Sigmoid colon (tissue), 7 donors: ENCODE data around the gene LDB1. TPM values are rescaled to one million over a fixed set of nuclear protein-coding genes. Genes with fewer than 3 reads are reported as not detected.

ENCODE experiments used
- DNase-seq: peaks from one replicate; pipeline ENCODE4 v3.0.0-alpha.2; 2019
- H3K27ac ChIP-seq, 4 donors: fragments of 200-600 bp; sonication (generic); one replicate each; pipeline ENCODE4 v1.5.1; 2016 to 2019; ENCODE audit warnings: mild to moderate bottlenecking in 1 of 4
- H3K27me3 ChIP-seq, 3 donors: fragments of 200-600 bp; sonication (generic); one replicate each; pipeline ENCODE4 v1.5.1; 2019; ENCODE audit warnings: mild to moderate bottlenecking in 1 of 3
- H3K36me3 ChIP-seq, 4 donors: fragments of 200-600 bp; sonication (generic); one replicate each; pipeline ENCODE4 v1.5.1; 2016 to 2019
- H3K4me1 ChIP-seq, 4 donors: fragments of 200-600 bp; sonication (generic); one replicate each; pipeline ENCODE4 v1.5.1; 2017 to 2019
- H3K4me3 ChIP-seq, 4 donors: fragments of 200-600 bp; sonication (generic); one replicate each; pipeline ENCODE4 v1.5.1; 2017 to 2019; ENCODE audit warnings: mild to moderate bottlenecking in 2 of 4, moderate library complexity in 1 of 4
- H3K9me3 ChIP-seq, 4 donors: fragments of 200-600 bp in 3 of 4; sonication (generic) in 3 of 4; one replicate each; pipeline versions ENCODE4 v1.5.1 to v1.6.1; 2013 to 2019
- EP300 ChIP-seq, 4 donors: sonication (generic); formaldehyde crosslinking; IDR thresholded peaks; one replicate each; pipeline ENCODE4 v1.6.1; 2017; ENCODE audit warnings: antibody characterized with exemption in 4 of 4
- POLR2A ChIP-seq, 2 donors: fragments of 450-650 bp; IDR thresholded peaks; one replicate each; pipeline ENCODE4 v1.6.1; 2016; ENCODE audit warnings: antibody characterized with exemption in 2 of 2, mild to moderate bottlenecking in 2 of 2, moderate library complexity in 2 of 2
- POLR2AphosphoS5 ChIP-seq, 4 donors: sonication (generic); formaldehyde crosslinking; IDR thresholded peaks; one replicate each; pipeline ENCODE4 v1.6.1; 2017; ENCODE audit warnings: antibody characterized with exemption in 4 of 4
- WGBS, 2 donors: extraction: QIAGEN DNeasy Blood & Tissue Kit; methylation state at CpG; one replicate each; pipeline ENCODE4 v1.1.7; 2013; 5-methylcytosine and 5-hydroxymethylcytosine counted together
- intact Hi-C: fragments of 100-400 bp; cut with DNase I; formaldehyde crosslinking; loops from one replicate; pipeline ENCODE4 v1.15.1; 2023
- polyA plus RNA-seq, 3 donors: library from polyadenylated mRNA; stranded (reverse); fragments of 200-250 nt; gene quantifications; one replicate each; pipeline ENCODE4 v1.2.3, GENCODE V29; 2013
- total RNA-seq, 4 donors: library from RNA; depleted of rRNA; stranded (reverse); fragments of >200 nt; gene quantifications; one replicate each; pipeline ENCODE4 v1.1.0, GENCODE V29; 2016
- TF ChIP-seq, protein P1 (sequence below), 4 experiments: fragments of 450-650 bp in 3 of 4; fragments of 200-600 bp in 1 of 4; IDR thresholded peaks; one replicate each; pipeline ENCODE4 v1.5.1; 2016 to 2019; ENCODE audit warnings: antibody characterized with exemption in 4 of 4, mild to moderate bottlenecking in 3 of 4, moderate library complexity in 2 of 4
- donor health status: healthy with polysubstance abuse.
- donor health status: Bipolar disorder and iron deficiency.
- donor health status: healthy.

Gene LDB1
- total and polyA plus RNA-seq, 7 donors, result 10.4 to 88.4 (median 62.1) TPM

DNA sequence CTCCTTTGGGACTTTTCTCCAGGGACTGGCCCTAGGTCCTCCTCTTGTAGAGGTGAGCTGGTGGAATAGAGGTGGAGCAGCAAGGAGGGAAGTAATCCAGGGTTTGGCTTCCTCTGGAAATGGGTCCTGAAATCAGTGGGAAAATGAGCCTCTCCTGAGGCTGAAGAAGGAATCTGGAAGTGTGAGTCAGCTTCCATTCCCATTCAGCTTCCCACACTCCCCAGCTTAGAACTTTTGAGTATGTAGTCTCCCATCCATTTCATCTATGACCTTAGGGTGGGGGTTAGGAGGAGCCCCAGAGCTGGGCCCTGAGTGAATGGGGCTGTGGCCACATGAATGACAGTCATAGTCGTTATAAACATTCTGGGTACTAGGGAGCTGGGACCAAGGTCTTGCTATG is 17.7 kb downstream of the LDB1 start:
- no peak for TF ChIP-seq POLR2A (IDR thresholded peaks at IDR 0.05)
- TF ChIP-seq, protein P1, sequence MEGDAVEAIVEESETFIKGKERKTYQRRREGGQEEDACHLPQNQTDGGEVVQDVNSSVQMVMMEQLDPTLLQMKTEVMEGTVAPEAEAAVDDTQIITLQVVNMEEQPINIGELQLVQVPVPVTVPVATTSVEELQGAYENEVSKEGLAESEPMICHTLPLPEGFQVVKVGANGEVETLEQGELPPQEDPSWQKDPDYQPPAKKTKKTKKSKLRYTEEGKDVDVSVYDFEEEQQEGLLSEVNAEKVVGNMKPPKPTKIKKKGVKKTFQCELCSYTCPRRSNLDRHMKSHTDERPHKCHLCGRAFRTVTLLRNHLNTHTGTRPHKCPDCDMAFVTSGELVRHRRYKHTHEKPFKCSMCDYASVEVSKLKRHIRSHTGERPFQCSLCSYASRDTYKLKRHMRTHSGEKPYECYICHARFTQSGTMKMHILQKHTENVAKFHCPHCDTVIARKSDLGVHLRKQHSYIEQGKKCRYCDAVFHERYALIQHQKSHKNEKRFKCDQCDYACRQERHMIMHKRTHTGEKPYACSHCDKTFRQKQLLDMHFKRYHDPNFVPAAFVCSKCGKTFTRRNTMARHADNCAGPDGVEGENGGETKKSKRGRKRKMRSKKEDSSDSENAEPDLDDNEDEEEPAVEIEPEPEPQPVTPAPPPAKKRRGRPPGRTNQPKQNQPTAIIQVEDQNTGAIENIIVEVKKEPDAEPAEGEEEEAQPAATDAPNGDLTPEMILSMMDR (IDR thresholded peaks at IDR 0.05), result no peak
- no peak for TF ChIP-seq POLR2AphosphoS5 (IDR thresholded peaks at IDR 0.05)
- no peak for TF ChIP-seq EP300 (IDR thresholded peaks at IDR 0.05)
- WGBS, 2 donors, result 59 to 77% methylated on average over 1 of the region's 1 CpG
- Histone ChIP-seq H3K27ac (no peak overlapping the region), H3K4me3 (no peak overlapping the region), H3K27me3 (no peaks in the 10 kb centered on the region), H3K9me3 (no peaks in the 10 kb centered on the region), H3K36me3 (peaks cover under 1 to 10% (median 4%) of the 10 kb centered on the region in 4 donors), H3K4me1 (no peaks in the 10 kb centered on the region)
- intact Hi-C loops, result no loop called here
- DNase-seq, result no peak

DNA sequence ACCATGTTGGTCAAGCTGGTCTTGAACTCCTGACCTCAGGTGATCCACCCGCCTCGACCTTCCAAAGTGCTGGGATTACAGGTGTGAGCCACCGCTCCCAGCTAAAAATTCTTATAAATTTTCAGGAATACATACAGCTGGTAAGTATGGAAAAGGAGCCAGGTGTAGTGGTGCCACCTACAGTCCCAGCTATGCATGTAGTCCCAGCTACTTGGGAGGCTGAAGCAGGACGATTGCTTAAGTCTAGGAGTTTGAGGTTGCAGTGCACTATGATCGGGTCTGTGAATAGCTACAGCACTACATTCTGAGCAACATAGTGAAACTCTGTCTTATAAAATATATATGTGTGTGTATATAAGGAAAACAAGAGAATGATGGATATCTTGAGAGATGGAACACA is 19.0 kb downstream of the LDB1 start:
- WGBS, 2 donors, result 76 to 91% methylated on average over 5 of the region's 5 CpGs
- intact Hi-C loops, result no loop called here
- TF ChIP-seq, protein P1 (IDR thresholded peaks at IDR 0.05), result no peak
- no peak for TF ChIP-seq EP300 (IDR thresholded peaks at IDR 0.05)
- TF ChIP-seq POLR2A (IDR thresholded peaks at IDR 0.05), result no peak
- no peak for TF ChIP-seq POLR2AphosphoS5 (IDR thresholded peaks at IDR 0.05)

DNA sequence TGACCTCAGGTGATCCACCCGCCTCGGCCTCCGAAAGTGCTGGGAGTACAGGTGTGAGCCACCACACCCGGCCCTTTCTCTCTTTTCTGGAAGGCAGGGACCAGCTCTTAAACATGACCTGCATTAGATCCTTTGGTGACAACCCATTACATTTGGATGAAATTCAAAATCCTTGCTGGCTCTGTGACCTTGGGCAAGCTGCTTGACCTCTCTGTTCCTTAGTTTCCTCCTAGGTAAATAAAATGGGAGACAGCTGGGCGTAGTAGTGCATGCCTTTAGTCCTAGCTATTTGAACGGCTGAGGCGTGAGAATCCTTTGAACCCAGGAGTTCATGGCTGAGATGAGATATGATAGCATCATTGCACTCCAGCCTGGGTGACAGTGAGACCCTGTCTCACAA is 23.7 kb downstream of the LDB1 start:
- TF ChIP-seq EP300 (IDR thresholded peaks at IDR 0.05) (no peak), POLR2AphosphoS5 (IDR thresholded peaks at IDR 0.05) (no peak), POLR2A (IDR thresholded peaks at IDR 0.05) (no peak)
- TF ChIP-seq, protein P1 (IDR thresholded peaks at IDR 0.05), result no peak
- 94% methylated on average over 7 of the region's 7 CpGs for WGBS, 2 donors
- H3K27me3 ChIP-seq, result no peaks in the 10 kb centered on the region
- no peak for DNase-seq
- H3K36me3 ChIP-seq, result no peaks in the 10 kb centered on the region
- H3K4me1 ChIP-seq, result no peaks in the 10 kb centered on the region
- no peaks in the 10 kb centered on the region for H3K9me3 ChIP-seq
- H3K27ac ChIP-seq, result no peak overlapping the region
- no peak overlapping the region for H3K4me3 ChIP-seq
- intact Hi-C loops, result no loop called here

More for the DNA sequence above, 19.0 kb downstream of the LDB1 start:
- no peaks in the 10 kb centered on the region for H3K4me1 ChIP-seq
- H3K9me3 ChIP-seq, result no peaks in the 10 kb centered on the region
- no peak overlapping the region for H3K4me3 ChIP-seq
- no peak overlapping the region for H3K27ac ChIP-seq
- no peak for DNase-seq
- H3K27me3 ChIP-seq, result no peaks in the 10 kb centered on the region
- no peaks in the 10 kb centered on the region for H3K36me3 ChIP-seq

DNA sequence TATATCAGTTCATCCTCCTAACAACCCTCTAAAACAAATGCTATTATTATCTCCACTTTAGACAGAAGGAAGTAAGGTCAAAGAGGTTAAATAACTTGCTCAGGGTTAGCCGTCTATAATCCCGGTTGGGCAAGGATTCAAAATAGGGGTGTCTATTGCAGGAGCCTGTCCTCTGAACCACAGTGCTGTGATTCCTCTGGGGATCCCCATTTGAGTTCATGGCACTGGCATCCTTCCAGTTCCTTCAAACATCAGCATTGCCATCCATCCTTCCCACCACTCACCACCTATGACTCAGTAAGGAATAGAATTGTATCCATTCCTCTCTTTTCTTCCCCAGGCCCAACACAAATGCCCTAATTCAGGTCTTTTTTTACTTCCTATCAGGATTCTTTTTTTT is 29.4 kb downstream of the LDB1 start:
- 68 to 82% methylated on average over 2 of the region's 2 CpGs for WGBS, 2 donors
- TF ChIP-seq, protein P1 (IDR thresholded peaks at IDR 0.05), result no peak
- TF ChIP-seq POLR2AphosphoS5 (IDR thresholded peaks at IDR 0.05) (no peak), EP300 (IDR thresholded peaks at IDR 0.05) (no peak), POLR2A (IDR thresholded peaks at IDR 0.05) (no peak)
- Histone ChIP-seq H3K4me3 (no peak overlapping the region), H3K36me3 (no peaks in the 10 kb centered on the region), H3K27ac (no peak overlapping the region), H3K9me3 (no peaks in the 10 kb centered on the region), H3K4me1 (no peaks in the 10 kb centered on the region), H3K27me3 (no peaks in the 10 kb centered on the region)
- intact Hi-C loops, result no loop called here
- DNase-seq, result no peak

DNA sequence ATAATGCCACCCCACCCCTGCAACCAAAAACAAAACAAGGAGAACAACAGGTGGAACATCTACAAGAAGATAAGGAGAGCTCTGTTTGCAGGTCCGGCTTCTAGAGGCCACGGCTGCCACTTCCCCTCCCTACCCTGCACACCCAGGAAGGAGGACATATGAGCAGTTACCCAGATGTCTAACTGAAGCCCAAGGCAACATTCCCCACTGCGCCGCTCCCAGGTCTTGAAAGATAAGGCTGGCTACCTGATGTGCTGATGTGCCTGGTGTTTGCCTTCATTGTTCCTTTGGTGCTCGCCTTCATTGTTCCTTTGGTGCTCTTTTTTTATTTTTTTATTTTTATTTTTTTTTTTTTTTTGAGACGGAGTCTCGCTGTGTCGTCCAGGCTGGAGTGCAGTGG is 34.0 kb downstream of the LDB1 start:
- intact Hi-C loops, result no loop called here
- Histone ChIP-seq H3K4me1 (no peaks in the 10 kb centered on the region), H3K36me3 (no peaks in the 10 kb centered on the region), H3K27me3 (no peaks in the 10 kb centered on the region), H3K4me3 (no peak overlapping the region), H3K27ac (no peak overlapping the region), H3K9me3 (no peaks in the 10 kb centered on the region)
- TF ChIP-seq, protein P1 (IDR thresholded peaks at IDR 0.05), result no peak
- TF ChIP-seq POLR2AphosphoS5 (IDR thresholded peaks at IDR 0.05) (no peak), POLR2A (IDR thresholded peaks at IDR 0.05) (no peak), EP300 (IDR thresholded peaks at IDR 0.05) (no peak)
- WGBS, 2 donors, result 95 to 96% methylated on average over 8 of the region's 8 CpGs
- DNase-seq, result no peak
